Measurements from ENCODE around the gene ULK1.

DNA sequence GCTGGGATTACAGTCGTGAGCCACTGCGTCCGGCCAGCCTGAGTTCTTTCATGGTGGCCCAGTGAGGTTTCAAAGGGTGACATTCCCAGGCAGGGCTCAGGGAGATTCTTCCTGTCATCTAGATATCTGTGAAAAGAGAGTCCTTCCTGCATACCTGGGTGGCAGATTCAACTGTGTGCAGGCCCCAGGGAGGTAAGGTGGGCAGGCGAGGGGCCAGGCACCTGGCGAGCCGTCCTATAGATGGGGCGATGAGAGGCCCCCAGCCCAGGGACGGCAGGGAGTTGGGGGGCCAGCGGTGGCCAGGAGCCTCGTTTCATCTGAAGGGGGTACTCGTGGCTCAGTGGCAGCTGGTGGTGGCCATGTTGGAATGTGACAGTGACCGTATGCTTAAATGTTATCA is 48.2 kb downstream of the ULK1 start:
- no peak for TF ChIP-seq POLR2AphosphoS5 (IDR thresholded peaks at IDR 0.05)
- TF ChIP-seq, protein P1, sequence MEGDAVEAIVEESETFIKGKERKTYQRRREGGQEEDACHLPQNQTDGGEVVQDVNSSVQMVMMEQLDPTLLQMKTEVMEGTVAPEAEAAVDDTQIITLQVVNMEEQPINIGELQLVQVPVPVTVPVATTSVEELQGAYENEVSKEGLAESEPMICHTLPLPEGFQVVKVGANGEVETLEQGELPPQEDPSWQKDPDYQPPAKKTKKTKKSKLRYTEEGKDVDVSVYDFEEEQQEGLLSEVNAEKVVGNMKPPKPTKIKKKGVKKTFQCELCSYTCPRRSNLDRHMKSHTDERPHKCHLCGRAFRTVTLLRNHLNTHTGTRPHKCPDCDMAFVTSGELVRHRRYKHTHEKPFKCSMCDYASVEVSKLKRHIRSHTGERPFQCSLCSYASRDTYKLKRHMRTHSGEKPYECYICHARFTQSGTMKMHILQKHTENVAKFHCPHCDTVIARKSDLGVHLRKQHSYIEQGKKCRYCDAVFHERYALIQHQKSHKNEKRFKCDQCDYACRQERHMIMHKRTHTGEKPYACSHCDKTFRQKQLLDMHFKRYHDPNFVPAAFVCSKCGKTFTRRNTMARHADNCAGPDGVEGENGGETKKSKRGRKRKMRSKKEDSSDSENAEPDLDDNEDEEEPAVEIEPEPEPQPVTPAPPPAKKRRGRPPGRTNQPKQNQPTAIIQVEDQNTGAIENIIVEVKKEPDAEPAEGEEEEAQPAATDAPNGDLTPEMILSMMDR (IDR thresholded peaks at IDR 0.05), result no peak
- no peak for TF ChIP-seq POLR2A (IDR thresholded peaks at IDR 0.05)
- no peak for TF ChIP-seq EP300 (IDR thresholded peaks at IDR 0.05; ENCODE audit: low read depth)
